ENCODE data around the gene F2RL3.

The F2RL3 gene

DNA sequence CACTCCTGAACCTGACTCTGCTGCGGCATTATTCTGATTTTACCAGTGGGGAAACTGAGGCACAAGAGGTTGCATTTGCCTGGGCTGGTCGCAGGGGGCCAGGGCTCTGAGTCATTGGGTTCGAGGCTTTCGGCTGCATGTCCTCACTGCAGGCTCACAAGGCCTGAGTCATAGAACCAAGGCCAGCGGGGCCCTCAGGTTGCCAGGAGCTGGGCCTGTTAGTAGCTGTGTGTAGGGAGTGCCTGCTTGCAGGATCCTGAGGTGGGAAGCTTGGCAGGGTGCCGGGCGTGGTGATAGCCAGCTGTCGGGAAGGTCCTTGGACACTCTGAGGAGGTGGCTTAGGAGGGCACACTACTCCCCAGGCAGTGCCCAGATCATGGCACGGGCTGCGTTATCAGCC lies 21.6 kb upstream of the F2RL3 start:
- H3K27ac ChIP-seq, result no peak overlapping the region

DNA sequence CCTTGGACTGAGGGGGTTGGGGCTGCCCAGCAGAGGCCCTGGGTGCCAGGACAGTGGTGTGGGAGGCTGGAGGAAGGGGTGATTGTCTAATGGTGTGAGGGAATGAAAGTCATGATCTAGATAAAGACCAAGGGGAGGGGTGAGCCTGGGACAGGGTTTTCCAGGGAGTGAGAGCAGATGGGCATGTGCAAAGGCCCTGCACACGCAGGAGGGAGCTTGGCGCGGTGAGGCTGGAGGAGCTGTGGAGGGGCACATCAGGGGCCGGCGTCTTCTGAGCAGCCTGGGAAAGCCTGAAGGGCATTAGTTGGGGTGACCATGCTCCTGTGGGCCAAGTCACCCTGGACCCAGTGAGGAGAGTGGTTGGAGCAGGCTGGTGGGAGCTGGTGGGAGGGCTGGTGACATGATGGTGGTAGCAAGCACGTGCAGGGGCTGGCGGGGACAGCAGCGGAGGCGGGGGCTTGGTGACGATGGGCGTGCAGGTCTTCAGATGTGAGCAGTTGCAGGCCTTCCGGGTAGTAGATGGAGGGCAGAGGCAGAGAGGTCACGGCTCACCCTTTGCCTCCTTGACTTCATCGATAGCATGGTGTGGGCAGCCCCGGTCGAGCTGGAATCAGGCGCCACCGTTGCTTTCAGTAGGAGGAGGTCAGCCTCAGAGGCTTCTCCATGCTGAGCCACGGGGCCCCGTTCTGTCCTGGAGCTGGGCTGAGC lies 20.2 kb upstream of the F2RL3 start:
- no peak overlapping the region for H3K27ac ChIP-seq
- TF ChIP-seq, protein P1, sequence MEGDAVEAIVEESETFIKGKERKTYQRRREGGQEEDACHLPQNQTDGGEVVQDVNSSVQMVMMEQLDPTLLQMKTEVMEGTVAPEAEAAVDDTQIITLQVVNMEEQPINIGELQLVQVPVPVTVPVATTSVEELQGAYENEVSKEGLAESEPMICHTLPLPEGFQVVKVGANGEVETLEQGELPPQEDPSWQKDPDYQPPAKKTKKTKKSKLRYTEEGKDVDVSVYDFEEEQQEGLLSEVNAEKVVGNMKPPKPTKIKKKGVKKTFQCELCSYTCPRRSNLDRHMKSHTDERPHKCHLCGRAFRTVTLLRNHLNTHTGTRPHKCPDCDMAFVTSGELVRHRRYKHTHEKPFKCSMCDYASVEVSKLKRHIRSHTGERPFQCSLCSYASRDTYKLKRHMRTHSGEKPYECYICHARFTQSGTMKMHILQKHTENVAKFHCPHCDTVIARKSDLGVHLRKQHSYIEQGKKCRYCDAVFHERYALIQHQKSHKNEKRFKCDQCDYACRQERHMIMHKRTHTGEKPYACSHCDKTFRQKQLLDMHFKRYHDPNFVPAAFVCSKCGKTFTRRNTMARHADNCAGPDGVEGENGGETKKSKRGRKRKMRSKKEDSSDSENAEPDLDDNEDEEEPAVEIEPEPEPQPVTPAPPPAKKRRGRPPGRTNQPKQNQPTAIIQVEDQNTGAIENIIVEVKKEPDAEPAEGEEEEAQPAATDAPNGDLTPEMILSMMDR (IDR thresholded peaks at IDR 0.05), result no peak
- TF ChIP-seq ZFX (IDR thresholded peaks at IDR 0.05; ENCODE audit: borderline replicate concordance), result no peak

More for the DNA sequence above, 21.6 kb upstream of the F2RL3 start:
- TF ChIP-seq, protein P1 (IDR thresholded peaks at IDR 0.05), result no peak
- TF ChIP-seq ZFX (IDR thresholded peaks at IDR 0.05; ENCODE audit: borderline replicate concordance), result no peak

DNA sequence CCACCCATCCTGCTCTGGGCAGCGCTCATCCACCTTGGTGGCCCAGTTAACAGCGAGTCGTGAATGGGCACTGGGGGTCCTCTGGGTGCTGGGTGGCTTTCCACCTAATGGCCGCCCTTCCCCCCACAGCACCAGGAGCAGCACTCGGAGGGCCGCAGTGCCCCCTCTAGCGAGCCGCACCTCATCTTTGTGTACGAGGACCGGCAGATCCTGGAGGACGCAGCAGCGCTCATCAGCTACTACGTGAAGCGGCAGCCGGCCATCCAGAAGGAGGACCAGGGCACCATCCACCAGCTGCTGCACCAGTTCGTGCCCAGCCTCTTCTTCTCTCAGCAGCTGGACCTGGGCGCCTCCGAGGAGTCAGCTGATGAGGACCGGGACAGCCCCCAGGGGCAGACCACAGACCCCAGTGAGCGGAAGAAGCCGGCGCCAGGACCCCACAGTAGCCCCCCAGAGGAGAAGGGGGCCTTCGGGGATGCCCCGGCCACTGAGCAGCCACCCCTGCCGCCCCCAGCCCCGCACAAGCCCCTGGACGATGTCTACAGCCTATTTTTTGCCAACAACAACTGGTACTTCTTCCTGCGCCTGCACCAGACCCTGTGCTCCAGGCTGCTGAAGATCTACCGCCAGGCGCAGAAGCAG lies 19.3 kb upstream of the F2RL3 start:
- no peak overlapping the region for H3K27ac ChIP-seq

DNA sequence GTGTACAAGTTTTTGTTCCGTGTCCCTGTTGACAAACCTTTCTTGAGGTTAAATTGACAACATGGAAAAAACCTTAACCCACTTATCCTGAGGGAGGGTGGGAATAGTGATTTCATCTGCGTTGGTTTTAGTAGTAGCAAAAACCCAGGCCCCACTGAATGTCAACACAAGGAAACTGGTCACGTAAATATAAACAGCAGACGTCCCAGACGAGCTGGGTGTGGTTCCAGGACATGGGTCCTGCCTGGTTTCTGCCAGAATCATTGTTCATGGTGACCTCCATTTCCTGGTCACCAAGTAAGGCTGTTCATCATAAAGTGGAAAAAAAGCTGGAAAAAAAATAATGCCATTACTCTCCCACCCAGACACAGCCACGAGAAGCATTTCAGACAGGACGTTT lies 16.9 kb upstream of the F2RL3 start:
- TF ChIP-seq, protein P1 (IDR thresholded peaks at IDR 0.05), result no peak
- no peak overlapping the region for H3K27ac ChIP-seq

More for the DNA sequence above, 19.3 kb upstream of the F2RL3 start:
- TF ChIP-seq, protein P1 (IDR thresholded peaks at IDR 0.05), result no peak
- no peak for TF ChIP-seq ZFX (IDR thresholded peaks at IDR 0.05; ENCODE audit: borderline replicate concordance)

DNA sequence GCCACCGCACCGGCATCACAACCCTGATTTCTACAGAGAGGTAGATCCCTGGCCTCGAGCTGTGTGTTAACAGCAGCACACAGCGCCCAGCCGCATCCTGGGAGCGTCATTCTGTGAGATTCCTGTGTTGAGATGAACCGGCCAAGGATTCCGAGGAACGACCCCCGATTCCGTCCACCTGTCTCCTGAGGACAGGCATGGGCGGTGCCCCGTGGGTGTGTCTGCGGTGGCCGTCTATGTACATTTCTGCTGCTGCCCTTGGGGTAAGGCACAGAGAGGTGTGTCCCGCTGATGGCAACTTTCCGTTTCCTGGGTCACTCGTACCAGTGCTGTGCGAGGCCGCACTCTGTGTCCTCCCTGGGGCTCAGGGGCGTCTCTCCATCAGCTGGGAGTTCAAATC lies 16.1 kb upstream of the F2RL3 start:
- TF ChIP-seq, protein P1 (IDR thresholded peaks at IDR 0.05), result no peak
- TF ChIP-seq ZFX (IDR thresholded peaks at IDR 0.05; ENCODE audit: borderline replicate concordance), result no peak

DNA sequence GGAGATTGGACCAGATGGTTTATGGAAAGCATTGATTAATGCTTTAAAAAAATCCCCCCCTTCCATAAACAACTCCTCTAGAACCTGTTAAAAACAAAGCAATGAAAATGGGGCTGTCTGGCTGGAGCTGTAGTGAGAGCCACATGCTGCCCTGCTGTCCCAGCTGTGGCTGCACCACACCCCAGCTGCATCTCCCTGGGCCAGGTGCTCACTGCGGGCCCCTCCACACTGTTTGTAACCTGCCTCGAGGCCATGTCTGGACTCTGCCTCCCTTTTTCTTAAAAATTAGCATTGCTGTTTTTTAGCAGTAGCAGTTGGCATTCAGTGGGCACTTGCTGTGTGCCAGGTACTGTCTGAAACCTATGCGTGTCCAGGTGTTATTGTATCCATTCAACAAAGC lies 15.2 kb upstream of the F2RL3 start:
- no peak for TF ChIP-seq ZFX (IDR thresholded peaks at IDR 0.05; ENCODE audit: borderline replicate concordance)
- TF ChIP-seq, protein P1 (IDR thresholded peaks at IDR 0.05), result no peak
- H3K27ac ChIP-seq, result no peak overlapping the region

More for the DNA sequence above, 16.1 kb upstream of the F2RL3 start:
- no peak overlapping the region for H3K27ac ChIP-seq

Data from 22Rv1 (cell line).